ENCODE measurements around the gene NOL12.

DNA sequence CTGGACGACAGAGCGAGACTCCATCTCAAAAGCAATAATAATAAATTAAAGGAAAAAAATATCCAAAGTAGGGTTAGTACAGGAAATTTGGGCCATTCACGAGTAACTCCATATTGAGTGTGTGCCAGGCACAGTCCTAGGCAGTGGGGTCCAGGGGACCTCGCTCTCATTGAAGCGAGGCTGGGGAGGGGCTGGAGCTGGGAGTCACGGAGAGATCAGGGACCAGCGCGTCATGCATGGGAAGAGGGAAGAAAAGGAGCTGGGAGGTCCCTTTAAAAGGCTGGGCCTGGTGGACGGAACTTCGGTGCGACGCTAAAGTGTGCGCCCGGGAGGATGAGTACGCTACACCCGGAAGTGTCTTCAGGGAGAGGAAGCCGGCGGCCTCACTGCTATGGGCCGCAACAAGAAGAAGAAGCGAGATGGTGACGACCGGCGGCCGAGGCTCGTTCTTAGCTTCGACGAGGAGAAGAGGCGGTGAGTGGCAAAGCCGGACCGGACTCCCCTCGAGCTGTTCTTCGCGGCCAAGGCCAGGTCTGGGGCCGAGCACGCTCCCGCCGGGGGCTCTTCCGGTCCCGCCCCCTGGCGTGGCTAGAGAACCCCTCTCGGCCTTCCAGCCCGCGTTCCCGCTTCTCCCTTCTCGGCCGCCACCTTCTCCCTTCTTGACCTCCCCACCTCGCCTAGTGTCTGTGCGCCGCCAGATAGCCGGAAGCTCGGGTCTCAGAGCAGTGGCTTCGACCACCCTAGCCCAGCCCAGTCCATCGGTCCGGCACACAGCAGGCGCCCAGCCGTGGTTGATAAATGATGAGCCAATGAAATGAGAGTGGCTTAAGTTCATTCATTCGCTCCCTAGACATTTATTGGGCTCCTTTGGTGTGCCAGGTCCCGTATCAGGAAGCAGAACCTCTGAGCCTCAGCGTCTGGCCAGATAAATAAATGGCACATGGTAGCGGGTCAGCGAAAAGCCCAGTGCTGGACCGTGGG is at the start of gene NOL12:
- TF ChIP-seq POLR2A (IDR thresholded peaks at IDR 0.05; ENCODE audit: low read depth, low read length) (peak; percentile 79), TAF1 (IDR thresholded peaks at IDR 0.05; ENCODE audit: borderline replicate concordance, low read depth, low read length) (peak; percentile 79; the same call in 1 of the 2 replicates)
